ENCODE results near the gene CCDC169.
"Not testable (repeated sequence)": the region's sequence is repeated elsewhere in the genome, so short reads cannot be mapped to it uniquely, and the experiment has no call there.

Gene CCDC169

GRCh38 chr13:36313047-36313969, 15.7 kb upstream of the CCDC169 start:
- DNase-seq (ENCODE audit: low read depth in 2 of 2), result no peak

GRCh38 chr13:36310417-36311108, 12.9 kb upstream of the CCDC169 start:
- no peak for DNase-seq (ENCODE audit: low read depth in 2 of 2)

GRCh38 chr13:36302289-36302688, 4.7 kb upstream of the CCDC169 start:
- no peak for DNase-seq (ENCODE audit: low read depth in 2 of 2)

GRCh38 chr13:36299469-36299868, 1.9 kb upstream of the CCDC169 start:
- not testable (repeated sequence) for DNase-seq (ENCODE audit: low read depth in 2 of 2)

GRCh38 chr13:36298535-36299068, 988 bp upstream of the CCDC169 start:
- no peak for DNase-seq (ENCODE audit: low read depth in 2 of 2)

GRCh38 chr13:36294096-36294495, 3.5 kb downstream of the CCDC169 start:
- DNase-seq (ENCODE audit: low read depth in 2 of 2), result no peak

- no peak for DNase-seq (ENCODE audit: low read depth in 2 of 2)
Observed at GRCh38 chr13:36293497-36293896, 4.1 kb downstream of the CCDC169 start.

- no peak for DNase-seq (ENCODE audit: low read depth in 2 of 2)
Observed at GRCh38 chr13:36288794-36289391, 8.7 kb downstream of the CCDC169 start.

GRCh38 chr13:36286006-36286405, 11.6 kb downstream of the CCDC169 start:
- no peak for DNase-seq (ENCODE audit: low read depth in 2 of 2)

GRCh38 chr13:36282821-36283432, 14.7 kb downstream of the CCDC169 start:
- no peak for DNase-seq (ENCODE audit: low read depth in 2 of 2)

- DNase-seq (ENCODE audit: low read depth in 2 of 2), result no peak
Observed at GRCh38 chr13:36275190-36276002, 22.2 kb downstream of the CCDC169 start.

- no peak for DNase-seq (ENCODE audit: low read depth in 2 of 2)
Observed at GRCh38 chr13:36273431-36273830, 24.2 kb downstream of the CCDC169 start.

GRCh38 chr13:36261976-36262375, 35.6 kb downstream of the CCDC169 start:
- no peak for DNase-seq (ENCODE audit: low read depth in 2 of 2)

- no peak for DNase-seq (ENCODE audit: low read depth in 2 of 2)
Observed at GRCh38 chr13:36261011-36261410, 36.6 kb downstream of the CCDC169 start.

- DNase-seq (ENCODE audit: low read depth in 2 of 2), result no peak
Observed at GRCh38 chr13:36259361-36260137, 38.1 kb downstream of the CCDC169 start.

GRCh38 chr13:36258831-36259230, 38.8 kb downstream of the CCDC169 start:
- no peak for DNase-seq (ENCODE audit: low read depth in 2 of 2)

GRCh38 chr13:36251526-36251925, 46.1 kb downstream of the CCDC169 start:
- DNase-seq (ENCODE audit: low read depth in 2 of 2), result no peak

GRCh38 chr13:36251017-36251416, 46.6 kb downstream of the CCDC169 start:
- DNase-seq (ENCODE audit: low read depth in 2 of 2), result no peak

- no peak for DNase-seq (ENCODE audit: low read depth in 2 of 2)
Observed at GRCh38 chr13:36248700-36249099, 48.9 kb downstream of the CCDC169 start.

GRCh38 chr13:36244990-36245389, 52.6 kb downstream of the CCDC169 start:
- no peak for DNase-seq (ENCODE audit: low read depth in 2 of 2)

Data from stimulated activated CD8-positive, alpha-beta memory T cell treated with anti-CD3 and anti-CD28 coated beads, Interleukin-7, amount 100 ng/mL, for 4 hours (primary cell).